GM10248 (cell line): ENCODE measurements around the gene NHERF2.
"Not testable (repeated sequence)": the region's sequence is repeated elsewhere in the genome, so short reads cannot be mapped to it uniquely, and the experiment has no call there.

ENCODE experiments used
- CTCF ChIA-PET: fragments of 300-600 bp; sonication (Branson Sonifier 250); formaldehyde crosslinking; extraction: SDS; loops from one replicate; lab custom pipeline; 2021; ENCODE audit warnings: antibody characterized with exemption; lab: Yijun Ruan, JAX
- POLR2A ChIA-PET: fragments of 350-650 bp; sonication (Branson Sonifier 250); formaldehyde crosslinking; extraction: SDS; loops from one replicate; lab custom pipeline; 2020; ENCODE audit warnings: antibody characterized with exemption; lab: Yijun Ruan, JAX
- DNase-seq: peaks from one replicate; pipeline ENCODE4 v3.0.0; 2012; ENCODE audit errors: extremely low spot score
- CTCF ChIP-seq: IDR thresholded peaks from 2 replicates; pipeline ENCODE4 v1.5.1; 2012; ENCODE audit warnings: mild to moderate bottlenecking, low read depth; ENCODE audit errors: extremely low read depth, missing control alignments, control extremely low read depth

The NHERF2 gene

GRCh38 chr16:2032285-2033056 lies 5.8 kb downstream of the NHERF2 start:
- CTCF ChIA-PET = interaction anchor here (0.8 to 2.4 kb wide), 3 partner anchors 10 to 108 kb away, joined by 4 to 16 read pairs (median 6); no protein-coding TSS in a partner anchor
- TF ChIP-seq CTCF = no peak
- no peak for DNase-seq
- POLR2A ChIA-PET = interaction anchor here (1.0 kb wide), 1 partner anchor 123 kb away, joined by 5 read pairs; the partner anchor contains the start of gene TRAF7

GRCh38 chr16:2033057-2033908 lies 6.6 kb downstream of the NHERF2 start:
- no peak for TF ChIP-seq CTCF
- POLR2A ChIA-PET = interaction anchor here (1.1 kb wide), 1 partner anchor 122 kb away, joined by 4 read pairs; the partner anchor contains the start of gene TRAF7
- no peak for DNase-seq
- CTCF ChIA-PET = interaction anchor here (0.8 to 2.4 kb wide), 3 partner anchors 11 to 107 kb away, joined by 4 to 16 read pairs (median 6); no protein-coding TSS in a partner anchor

- POLR2A ChIA-PET = interaction anchor here (1.1 kb wide), 1 partner anchor 121 kb away, joined by 4 read pairs; the partner anchor contains the start of gene TRAF7
- DNase-seq, CTCF ChIA-PET: not testable (repeated sequence)
Observed at GRCh38 chr16:2033909-2034695, 7.4 kb downstream of the NHERF2 start.

GRCh38 chr16:2034696-2035430 lies 8.2 kb downstream of the NHERF2 start:
- DNase-seq = no peak
- ChIA-PET POLR2A (interaction anchor here (0.6 kb wide), 1 partner anchor 120 kb away, joined by 5 read pairs; the partner anchor contains the start of gene TRAF7), CTCF (no interaction called here)
- TF ChIP-seq CTCF = no peak

GRCh38 chr16:2035431-2036199 lies 8.9 kb downstream of the NHERF2 start:
- POLR2A ChIA-PET = interaction anchor here (0.6 kb wide), 1 partner anchor 119 kb away, joined by 5 read pairs; the partner anchor contains the start of gene TRAF7
- DNase-seq = no peak
- CTCF ChIA-PET = interaction anchor here (1.4 kb wide), 1 partner anchor 12 kb away, joined by 3 read pairs; no protein-coding TSS in a partner anchor
- TF ChIP-seq CTCF = no peak
